K562 (cell line): ENCODE measurements around the gene DNAJC12. TPM values are rescaled to one million over a fixed set of nuclear protein-coding genes. Genes with fewer than 3 reads are reported as not detected.

Experiments
- ATAC-seq: fragments of 200-7000 bp; cut with Tn5 transposase; 3 replicates; pipeline ENCODE4 v1.9.1; 2020; ENCODE audit warnings: moderate library complexity
- BruUV-seq: library from RNA; stranded (reverse); fragments of 400-500 nt; replicated peaks from 2 replicates; lab custom pipeline; 2021; lab: Mats Ljungman, UMichigan
- CTCF ChIA-PET: fragments of 300-600 bp; formaldehyde crosslinking; extraction: SDS; loops from one replicate; lab custom pipeline; 2021; ENCODE audit warnings: low intra/inter-chr PET ratio; lab: Yijun Ruan, JAX
- POLR2A ChIA-PET: fragments of 300-600, 350-650 bp; sonication (Branson Sonifier 250); formaldehyde crosslinking; extraction: SDS; loops from one replicate; lab custom pipeline; 2021; ENCODE audit warnings: antibody characterized with exemption, inconsistent platforms; lab: Yijun Ruan, JAX
- DNase-seq, 4 experiments: peaks; one replicate each; pipeline versions ENCODE4 v3.0.0 to v3.0.0-alpha.2; 2011 to 2018; ENCODE audit warnings: low spot score in 3 of 4, mixed read lengths in 3 of 4; ENCODE audit errors: extremely low read depth in 1 of 4
- FAIRE-seq: peaks from 2 replicates; lab custom pipeline; 2011; peaks lifted over from hg19 to GRCh38; lab: Jason Lieb, UNC
- H2AFZ ChIP-seq: 2 replicates; pipeline ENCODE4 v1.6.0; 2011; ENCODE audit warnings: low read depth, low read length, control low read depth, inconsistent platforms
- H3K27ac ChIP-seq: fragments of 200-600 bp; 3 replicates; pipeline ENCODE4 v1.8.0; 2011; ENCODE audit warnings: low read depth, mild to moderate bottlenecking, control low read depth, inconsistent platforms, low read length, moderate library complexity, mixed read lengths; ENCODE audit errors: extremely low read depth
- H3K27me3 ChIP-seq, 2 experiments: fragments of 300-600 bp in 1 of 2; 2 replicates in 1 of 2; 3 replicates in 1 of 2; pipeline versions ENCODE4 v1.6.0 to v1.8.0; 2011; ENCODE audit warnings: inconsistent platforms in 2 of 2, low read length in 2 of 2, mild to moderate bottlenecking in 1 of 2, mixed read lengths in 1 of 2, moderate library complexity in 1 of 2; ENCODE audit not compliant: control insufficient read depth in 2 of 2, insufficient read depth in 2 of 2
- H3K36me3 ChIP-seq: fragments of 300-600 bp; 3 replicates; pipeline ENCODE4 v1.8.0; 2011; ENCODE audit warnings: mild to moderate bottlenecking, low read length, inconsistent platforms; ENCODE audit not compliant: control insufficient read depth, insufficient read depth
- H3K4me1 ChIP-seq, 2 experiments: fragments of 200-600 bp in 1 of 2; replicated peaks in 1 of 2; 2 replicates in 1 of 2; 3 replicates in 1 of 2; pipeline versions ENCODE4 v1.5.1 to v1.8.0; 2011; ENCODE audit warnings: inconsistent platforms in 2 of 2, low read length in 2 of 2, mild to moderate bottlenecking in 1 of 2, mixed read lengths in 1 of 2, moderate library complexity in 1 of 2; ENCODE audit not compliant: control insufficient read depth in 2 of 2, insufficient read depth in 2 of 2
- H3K4me2 ChIP-seq: 2 replicates; pipeline ENCODE4 v1.6.1; 2011; ENCODE audit warnings: low read length, control low read depth, inconsistent platforms, mixed read lengths; ENCODE audit not compliant: insufficient read depth
- H3K4me3 ChIP-seq: fragments of 200-600 bp; sonication (generic), shearing (Covaris generic); 2 replicates; pipeline ENCODE4 v1.5.1; 2016; ENCODE audit warnings: control low read depth, inconsistent platforms
- H3K79me2 ChIP-seq: fragments of 200-600 bp; 3 replicates; pipeline ENCODE4 v1.8.0; 2011; ENCODE audit warnings: low read length, inconsistent platforms; ENCODE audit not compliant: control insufficient read depth, insufficient read depth
- H3K9ac ChIP-seq, 2 experiments: 2 replicates each; pipeline versions ENCODE4 v1.6.0 to v1.6.1; 2011; ENCODE audit warnings: low read depth in 2 of 2, low read length in 2 of 2, control low read depth in 1 of 2, inconsistent platforms in 1 of 2, mild to moderate bottlenecking in 1 of 2, mixed read lengths in 1 of 2; ENCODE audit not compliant: insufficient read depth in 1 of 2
- H3K9me1 ChIP-seq: one replicate; pipeline ENCODE4 v1.6.0; 2011; ENCODE audit warnings: inconsistent platforms, mild to moderate bottlenecking, low read length, moderate library complexity; ENCODE audit not compliant: control insufficient read depth, insufficient read depth
- H3K9me3 ChIP-seq: replicated peaks from 2 replicates; pipeline ENCODE4 v1.5.1; 2011; ENCODE audit warnings: low read depth, low read length, inconsistent platforms; ENCODE audit not compliant: control insufficient read depth, insufficient read depth
- H4K20me1 ChIP-seq: replicated peaks from 2 replicates; pipeline ENCODE4 v1.6.1; 2011; ENCODE audit warnings: low read length, inconsistent platforms, mixed read lengths; ENCODE audit not compliant: control insufficient read depth, insufficient read depth
- ARID1B ChIP-seq: fragments of 450-650 bp; IDR thresholded peaks from 2 replicates; pipeline ENCODE4 v1.6.1; 2016; ENCODE audit warnings: antibody characterized with exemption, mild to moderate bottlenecking, inconsistent platforms
- DNMT1 ChIP-seq: fragments of 450-650 bp; IDR thresholded peaks from 2 replicates; pipeline ENCODE4 v1.6.1; 2016; ENCODE audit warnings: antibody characterized with exemption, mild to moderate bottlenecking
- NFRKB ChIP-seq: fragments of 450-650 bp; IDR thresholded peaks from 2 replicates; pipeline ENCODE4 v1.6.1; 2016; ENCODE audit warnings: low read depth
- PURB ChIP-seq: sonication (generic); formaldehyde crosslinking; IDR thresholded peaks from 2 replicates; pipeline ENCODE4 v1.9.0; 2021; ENCODE audit warnings: low read depth, mild to moderate bottlenecking, missing genetic modification reagents
- TCF3 ChIP-seq: sonication (generic); formaldehyde crosslinking; IDR thresholded peaks from 2 replicates; pipeline ENCODE4 v1.4.0; 2020; ENCODE audit warnings: mild to moderate bottlenecking, missing genetic modification reagents
- ZNF133 ChIP-seq: fragments of 250-450 bp; sonication (Bioruptor Pico); IDR thresholded peaks from 2 replicates; pipeline ENCODE4 v1.4.0; 2020; ENCODE audit warnings: mild to moderate bottlenecking
- ZNF239 ChIP-seq: fragments of 250-450 bp; sonication (Bioruptor Pico); IDR thresholded peaks from 2 replicates; pipeline ENCODE4 v1.4.0; 2020; ENCODE audit warnings: mild to moderate bottlenecking
- ZNF512 ChIP-seq: IDR thresholded peaks from 2 replicates; pipeline ENCODE4 v1.6.1; 2016; ENCODE audit warnings: missing genetic modification characterization, missing compliant biosample characterization
- ZNF75A ChIP-seq: fragments of 450-650 bp; formaldehyde crosslinking; IDR thresholded peaks from 2 replicates; pipeline ENCODE4 v1.4.0; 2020; ENCODE audit warnings: mild to moderate bottlenecking
- ZNF79 ChIP-seq: fragments of 250-450 bp; sonication (Bioruptor Pico); IDR thresholded peaks from 2 replicates; pipeline ENCODE4 v1.4.0; 2020; ENCODE audit warnings: low read depth, mild to moderate bottlenecking, moderate library complexity
- WGBS: fragments of 100-300 bp; shearing (Covaris generic); methylation state at CpG from one replicate; pipeline ENCODE4 v1.1.6; 2016; ENCODE audit warnings: low coverage, mixed read lengths; ENCODE audit not compliant: insufficient coverage; ENCODE audit errors: missing lambda C conversion rate; 5-methylcytosine and 5-hydroxymethylcytosine counted together
- in situ Hi-C: fragments of 300-500 bp; cut with MboI; formaldehyde crosslinking; loops from 4 replicates; pipeline ENCODE4 v1.15.0; 2018; ENCODE audit warnings: inconsistent platforms, mixed read lengths
- intact Hi-C: fragments of 100-400 bp; cut with micrococcal nuclease; formaldehyde crosslinking; loops from 2 replicates; pipeline ENCODE4 v1.14.2; 2022
- polyA plus RNA-seq, 8 experiments: library from polyadenylated mRNA; depleted of rRNA in 4 of 8; stranded (reverse) in 5 of 8; unstranded in 3 of 8; fragments of >200 nt; fragmentation: Nextera tagmentation in 2 of 8; fragmentation: Illumina TruSeq in 1 of 8; extraction: Ambion mirVana in 2 of 8; extraction: Trizol in 1 of 8; gene quantifications; 2 replicates each; pipeline versions ENCODE4 v1.2.1 to v1.2.3, GENCODE V29; 2011 to 2014; ENCODE audit warnings: inconsistent platforms in 1 of 8, missing spikeins in 1 of 8
- total RNA-seq, 7 experiments: library from RNA; depleted of rRNA in 6 of 7; stranded (reverse); fragments of >200 nt in 6 of 7; fragmentation: Illumina TruSeq in 2 of 7; extraction: Trizol in 2 of 7; gene quantifications; 2 replicates each; pipeline versions ENCODE4 v1.2.1 to v1.2.3, GENCODE V29; 2011 to 2021; ENCODE audit warnings: low replicate concordance in 1 of 7
- TF ChIP-seq, protein P1 (sequence below): IDR thresholded peaks from 3 replicates; pipeline ENCODE4 v1.6.1; 2011; ENCODE audit warnings: borderline replicate concordance, mild to moderate bottlenecking, moderate library complexity; ENCODE audit not compliant: insufficient read length; ENCODE audit errors: extremely low read depth
- TF ChIP-seq, protein P2 (sequence below): fragments of 450-650 bp; IDR thresholded peaks from 2 replicates; pipeline ENCODE4 v1.6.1; 2016
- TF ChIP-seq, protein P3 (sequence below): fragments of 450-650 bp; IDR thresholded peaks from 2 replicates; pipeline ENCODE4 v1.6.1; 2016; ENCODE audit warnings: low read depth, mild to moderate bottlenecking, moderate library complexity
- TF ChIP-seq, protein P4 (sequence below), 2 experiments: fragments of 450-650 bp in 1 of 2; sonication (generic) in 1 of 2; formaldehyde crosslinking in 1 of 2; IDR thresholded peaks in 1 of 2; conservative IDR thresholded peaks in 1 of 2; 2 replicates each; pipeline versions ENCODE4 v1.6.1 to v1.8.1; 2016 to 2023; ENCODE audit warnings: mild to moderate bottlenecking in 2 of 2, moderate library complexity in 2 of 2, inconsistent platforms in 1 of 2, missing genetic modification reagents in 1 of 2

Gene DNAJC12
- total and polyA plus RNA-seq, 9 of the 15 experiments (the other 6 are each of a cell fraction or from before 2014, with no cell fraction given): 7.4 to 95.9 (median 68.5) TPM

DNA sequence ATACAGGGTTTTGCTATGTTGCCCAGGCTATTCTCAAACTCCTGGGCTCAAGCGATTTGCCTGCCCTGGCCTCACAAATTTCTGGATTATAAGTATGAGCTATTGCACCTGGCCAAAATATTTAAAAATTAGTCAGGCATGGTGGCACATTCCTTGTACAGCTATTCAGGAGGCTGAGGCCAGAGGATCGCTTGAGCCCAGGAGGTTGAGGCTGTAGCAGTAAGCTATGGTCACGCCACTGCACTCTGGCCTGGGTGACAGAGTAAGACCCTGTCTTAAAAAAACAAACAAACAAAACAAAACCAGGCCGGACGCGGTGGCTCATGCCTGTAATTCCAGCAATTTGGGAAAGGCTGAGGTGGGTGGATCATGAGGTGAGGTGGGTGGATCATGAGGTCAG, 32.0 kb upstream of the DNAJC12 start:
- H3K9me1 ChIP-seq: no peaks in the 10 kb centered on the region
- TF ChIP-seq ZNF512 (tag): no peak
- no peak for TF ChIP-seq TCF3 (CRISPR knock-in tag)
- TF ChIP-seq, protein P1, sequence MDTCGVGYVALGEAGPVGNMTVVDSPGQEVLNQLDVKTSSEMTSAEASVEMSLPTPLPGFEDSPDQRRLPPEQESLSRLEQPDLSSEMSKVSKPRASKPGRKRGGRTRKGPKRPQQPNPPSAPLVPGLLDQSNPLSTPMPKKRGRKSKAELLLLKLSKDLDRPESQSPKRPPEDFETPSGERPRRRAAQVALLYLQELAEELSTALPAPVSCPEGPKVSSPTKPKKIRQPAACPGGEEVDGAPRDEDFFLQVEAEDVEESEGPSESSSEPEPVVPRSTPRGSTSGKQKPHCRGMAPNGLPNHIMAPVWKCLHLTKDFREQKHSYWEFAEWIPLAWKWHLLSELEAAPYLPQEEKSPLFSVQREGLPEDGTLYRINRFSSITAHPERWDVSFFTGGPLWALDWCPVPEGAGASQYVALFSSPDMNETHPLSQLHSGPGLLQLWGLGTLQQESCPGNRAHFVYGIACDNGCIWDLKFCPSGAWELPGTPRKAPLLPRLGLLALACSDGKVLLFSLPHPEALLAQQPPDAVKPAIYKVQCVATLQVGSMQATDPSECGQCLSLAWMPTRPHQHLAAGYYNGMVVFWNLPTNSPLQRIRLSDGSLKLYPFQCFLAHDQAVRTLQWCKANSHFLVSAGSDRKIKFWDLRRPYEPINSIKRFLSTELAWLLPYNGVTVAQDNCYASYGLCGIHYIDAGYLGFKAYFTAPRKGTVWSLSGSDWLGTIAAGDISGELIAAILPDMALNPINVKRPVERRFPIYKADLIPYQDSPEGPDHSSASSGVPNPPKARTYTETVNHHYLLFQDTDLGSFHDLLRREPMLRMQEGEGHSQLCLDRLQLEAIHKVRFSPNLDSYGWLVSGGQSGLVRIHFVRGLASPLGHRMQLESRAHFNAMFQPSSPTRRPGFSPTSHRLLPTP: no peak
- TF ChIP-seq DNMT1: no peak
- no peak for TF ChIP-seq ZNF239 (CRISPR knock-in tag)
- TF ChIP-seq, protein P2, sequence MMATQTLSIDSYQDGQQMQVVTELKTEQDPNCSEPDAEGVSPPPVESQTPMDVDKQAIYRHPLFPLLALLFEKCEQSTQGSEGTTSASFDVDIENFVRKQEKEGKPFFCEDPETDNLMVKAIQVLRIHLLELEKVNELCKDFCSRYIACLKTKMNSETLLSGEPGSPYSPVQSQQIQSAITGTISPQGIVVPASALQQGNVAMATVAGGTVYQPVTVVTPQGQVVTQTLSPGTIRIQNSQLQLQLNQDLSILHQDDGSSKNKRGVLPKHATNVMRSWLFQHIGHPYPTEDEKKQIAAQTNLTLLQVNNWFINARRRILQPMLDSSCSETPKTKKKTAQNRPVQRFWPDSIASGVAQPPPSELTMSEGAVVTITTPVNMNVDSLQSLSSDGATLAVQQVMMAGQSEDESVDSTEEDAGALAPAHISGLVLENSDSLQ: no peak
- no peak for TF ChIP-seq ARID1B
- no peak for TF ChIP-seq ZNF133
- TF ChIP-seq, protein P3, sequence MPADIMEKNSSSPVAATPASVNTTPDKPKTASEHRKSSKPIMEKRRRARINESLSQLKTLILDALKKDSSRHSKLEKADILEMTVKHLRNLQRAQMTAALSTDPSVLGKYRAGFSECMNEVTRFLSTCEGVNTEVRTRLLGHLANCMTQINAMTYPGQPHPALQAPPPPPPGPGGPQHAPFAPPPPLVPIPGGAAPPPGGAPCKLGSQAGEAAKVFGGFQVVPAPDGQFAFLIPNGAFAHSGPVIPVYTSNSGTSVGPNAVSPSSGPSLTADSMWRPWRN: no peak
- TF ChIP-seq PURB: no peak
- no peak for TF ChIP-seq NFRKB
- TF ChIP-seq, protein P4, sequence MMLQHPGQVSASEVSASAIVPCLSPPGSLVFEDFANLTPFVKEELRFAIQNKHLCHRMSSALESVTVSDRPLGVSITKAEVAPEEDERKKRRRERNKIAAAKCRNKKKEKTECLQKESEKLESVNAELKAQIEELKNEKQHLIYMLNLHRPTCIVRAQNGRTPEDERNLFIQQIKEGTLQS (IDR thresholded peaks at IDR 0.05): no peak
- TF ChIP-seq, protein P4 (CRISPR knock-in tag; conservative IDR thresholded peaks at IDR 0.05): no peak
- TF ChIP-seq ZNF79 (CRISPR knock-in tag): no peak
- no peak for TF ChIP-seq ZNF75A
- intact Hi-C loops (loop anchor here (10.0 kb wide), 1 partner anchor 1025 kb away; no protein-coding TSS in a partner anchor), in situ Hi-C loops (loop anchor here (10.0 kb wide), 1 partner anchor 455 kb away; no protein-coding TSS in a partner anchor)
- H3K9me3 ChIP-seq: no peaks in the 10 kb centered on the region
- no peaks in the 10 kb centered on the region for H3K27me3 ChIP-seq
- ATAC-seq (no peak), FAIRE-seq (no peak), DNase-seq (no peak)
- H2AFZ ChIP-seq: no peak overlapping the region
- no peaks in the 10 kb centered on the region for H3K36me3 ChIP-seq
- H3K4me1 ChIP-seq: no peaks in the 10 kb centered on the region
- no peaks in the 10 kb centered on the region for H4K20me1 ChIP-seq
- H3K9ac ChIP-seq: no peak overlapping the region
- H3K27ac ChIP-seq: no peak overlapping the region
- H3K79me2 ChIP-seq: no peaks in the 10 kb centered on the region
- CTCF ChIA-PET: no interaction called here
- POLR2A ChIA-PET: no interaction called here
- no peak overlapping the region for H3K4me3 ChIP-seq
- 81% methylated on average over 6 of the region's 6 CpGs for WGBS
- H3K4me2 ChIP-seq: no peak overlapping the region
- no TSS peak for BruUV-seq
